ENCODE results near the gene NEK1.
"Not testable (repeated sequence)": the region's sequence is repeated elsewhere in the genome, so short reads cannot be mapped to it uniquely, and the experiment has no call there.

Gene NEK1

DNA sequence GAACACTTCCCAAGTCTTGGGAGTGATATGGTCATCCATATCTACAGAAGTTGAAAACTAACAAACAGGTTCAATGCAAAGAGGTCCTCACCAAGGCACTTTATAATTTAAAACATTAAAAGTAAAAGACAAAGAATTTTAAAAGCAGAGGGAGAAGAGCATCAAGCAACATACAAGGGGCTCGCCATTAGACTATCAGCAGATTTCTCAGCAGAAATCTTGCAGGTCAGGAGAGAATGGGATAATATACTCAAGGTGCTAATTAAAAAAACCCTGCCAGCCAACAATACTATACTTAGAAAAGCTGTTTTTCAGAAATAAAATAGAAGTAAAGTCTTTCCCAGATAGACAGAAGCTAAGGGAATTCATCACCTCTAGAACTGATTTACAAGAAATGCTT, 121.2 kb downstream of the NEK1 start:
- no peak for DNase-seq

DNA sequence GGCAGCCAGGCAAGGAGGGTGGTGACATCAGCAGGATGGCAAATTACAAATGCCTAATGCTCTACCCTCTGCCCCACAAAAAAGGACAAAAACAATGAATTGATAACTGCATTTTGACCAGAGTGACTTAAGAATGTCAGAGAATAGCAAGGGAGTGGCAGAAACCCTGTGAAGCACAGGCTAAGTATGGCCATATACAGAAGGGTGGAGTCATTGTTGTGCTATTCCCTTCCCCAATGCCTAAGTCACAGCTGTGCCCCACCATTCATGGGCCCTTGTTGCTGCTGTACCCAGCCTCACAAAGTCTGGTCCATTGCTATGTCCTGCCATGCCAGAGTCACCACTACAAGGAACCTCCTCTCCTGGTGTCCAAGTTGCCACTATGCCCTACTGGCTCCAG, 123.1 kb downstream of the NEK1 start:
- DNase-seq: no peak

DNA sequence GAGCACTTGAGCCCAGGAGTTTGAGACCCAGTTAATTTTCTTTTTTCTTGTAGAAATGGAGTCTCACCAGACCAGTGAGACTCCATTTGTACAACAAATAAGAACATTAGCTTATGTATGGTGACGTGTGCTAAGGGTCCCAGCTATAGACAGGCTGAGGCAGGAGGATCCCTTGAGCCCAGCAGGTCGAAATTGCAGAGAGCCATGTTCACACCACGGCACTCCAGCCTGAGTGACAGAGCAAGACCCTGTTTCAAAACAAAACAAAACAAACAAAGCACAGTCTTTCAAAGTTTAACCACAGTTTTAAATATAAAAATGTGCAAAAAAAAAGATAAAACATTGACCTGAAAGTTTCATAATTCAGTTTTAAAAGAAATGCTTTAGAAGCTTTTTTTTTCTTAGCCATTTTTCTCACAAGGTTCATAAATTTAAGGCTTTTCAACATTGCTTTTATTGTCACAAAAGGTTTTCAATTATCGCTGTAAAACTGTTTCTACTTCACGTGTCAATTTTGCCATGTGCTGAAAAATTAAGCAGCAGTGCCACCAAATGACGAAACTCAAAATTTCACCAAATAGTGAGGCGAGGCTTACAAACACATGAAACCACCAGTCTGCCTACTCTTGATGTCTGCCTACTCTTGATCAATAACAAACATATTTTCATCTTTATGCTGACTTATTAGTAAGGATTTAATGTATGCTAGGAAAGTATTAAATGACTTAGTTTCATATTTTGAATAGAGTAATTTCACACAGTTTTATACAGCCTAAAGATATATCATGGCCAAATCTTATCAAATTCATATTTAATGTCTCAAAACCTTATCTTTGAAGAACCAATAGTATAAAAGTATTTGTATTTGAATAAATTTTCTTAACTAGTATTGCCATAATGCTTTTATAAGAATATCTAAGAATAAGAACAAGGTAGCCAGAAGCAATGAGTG, 126.3 kb downstream of the NEK1 start:
- no peak for DNase-seq

DNA sequence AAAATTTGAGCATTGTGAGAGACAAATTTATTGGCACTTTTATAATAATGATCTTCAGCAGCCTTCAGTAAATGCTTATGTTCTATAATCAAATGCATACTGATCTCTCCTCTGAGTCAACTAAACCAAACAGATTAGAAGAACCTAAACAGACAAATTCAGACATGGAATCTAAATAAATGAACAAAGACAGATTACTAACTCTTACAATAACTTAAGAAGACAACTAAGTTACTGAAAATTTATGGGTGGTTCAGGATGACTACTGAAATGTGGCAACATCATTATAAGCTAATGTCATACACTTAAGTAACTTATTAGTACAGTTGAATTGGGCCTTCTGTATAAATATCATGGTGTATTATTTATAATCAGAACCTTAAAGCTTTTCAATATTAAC, 127.3 kb downstream of the NEK1 start:
- DNase-seq: no peak

DNA sequence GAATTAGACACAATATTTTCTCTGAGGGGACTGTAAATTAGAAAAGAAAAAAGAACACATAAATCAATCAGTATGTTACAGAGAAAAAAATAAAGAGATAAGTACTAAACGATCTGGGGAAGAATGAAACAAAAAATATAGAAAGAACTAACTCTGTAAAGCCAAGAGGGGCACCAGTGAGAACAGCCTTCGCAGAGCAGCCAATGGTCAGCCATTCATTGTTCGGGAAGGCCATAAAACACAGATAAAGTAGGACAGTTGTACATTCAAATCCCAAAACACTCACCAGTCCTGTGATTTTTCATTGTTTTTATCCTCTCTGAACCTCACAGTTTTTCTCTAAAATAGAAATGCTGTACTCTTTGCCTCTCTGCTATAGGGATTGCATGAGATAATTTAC, 127.9 kb downstream of the NEK1 start:
- DNase-seq: no peak

DNA sequence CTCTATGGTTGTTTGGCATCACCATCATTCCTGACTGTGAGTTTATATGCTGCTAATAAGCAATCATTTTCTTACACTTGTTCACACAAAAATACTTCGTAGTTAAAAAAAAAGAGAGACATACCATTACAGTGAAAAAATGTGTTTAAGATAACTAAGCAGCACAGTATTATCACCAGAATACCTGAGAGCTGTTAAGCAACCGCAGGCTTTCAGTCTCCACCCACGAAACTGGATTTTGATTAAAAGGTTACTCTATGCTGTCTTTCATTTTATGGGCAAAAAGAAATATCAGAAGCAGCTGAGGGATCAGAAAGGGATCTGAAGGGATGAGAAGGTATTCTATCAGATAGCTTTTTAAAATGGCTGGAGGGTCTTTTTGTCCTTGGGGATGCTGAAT, 148.3 kb downstream of the NEK1 start:
- no peak for DNase-seq

DNA sequence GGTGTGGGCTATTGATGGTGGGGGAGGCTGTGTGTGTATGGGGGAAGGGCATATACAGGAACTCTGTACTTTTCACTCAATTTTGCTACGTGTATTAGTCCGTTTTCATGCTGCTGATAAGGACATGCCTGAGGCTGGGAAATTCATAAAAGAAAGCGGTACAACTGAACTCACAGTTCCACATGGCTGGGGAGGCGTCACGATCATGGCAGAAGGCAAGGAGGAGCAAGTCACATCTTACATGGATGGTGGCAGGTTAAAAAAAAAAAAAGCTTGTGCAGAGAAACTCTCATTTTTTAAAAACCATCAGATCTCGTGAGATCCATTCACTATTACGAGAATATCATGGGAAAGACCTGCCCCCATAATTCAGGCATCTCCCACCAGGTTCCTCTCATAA, 152.3 kb downstream of the NEK1 start:
- no peak for DNase-seq

DNA sequence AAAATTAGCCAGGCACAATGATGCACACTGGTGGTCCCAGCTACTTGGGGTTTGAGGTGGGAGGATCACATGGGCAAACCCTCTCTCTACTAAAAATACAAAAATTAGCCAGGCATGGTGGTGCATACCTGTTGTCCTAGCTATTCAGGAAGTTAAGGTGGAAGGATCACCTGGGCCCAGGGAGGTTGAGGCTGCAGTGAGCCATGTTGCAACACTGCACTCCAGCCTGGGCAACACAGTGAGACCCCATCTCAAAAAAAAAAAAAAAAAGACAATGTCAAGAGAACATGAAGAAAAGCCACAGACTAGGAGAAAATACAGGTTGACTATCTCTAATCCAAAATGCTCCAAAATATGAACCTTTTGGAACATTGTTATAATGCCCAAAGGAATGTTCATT, 153.8 kb downstream of the NEK1 start:
- DNase-seq: no peak

DNA sequence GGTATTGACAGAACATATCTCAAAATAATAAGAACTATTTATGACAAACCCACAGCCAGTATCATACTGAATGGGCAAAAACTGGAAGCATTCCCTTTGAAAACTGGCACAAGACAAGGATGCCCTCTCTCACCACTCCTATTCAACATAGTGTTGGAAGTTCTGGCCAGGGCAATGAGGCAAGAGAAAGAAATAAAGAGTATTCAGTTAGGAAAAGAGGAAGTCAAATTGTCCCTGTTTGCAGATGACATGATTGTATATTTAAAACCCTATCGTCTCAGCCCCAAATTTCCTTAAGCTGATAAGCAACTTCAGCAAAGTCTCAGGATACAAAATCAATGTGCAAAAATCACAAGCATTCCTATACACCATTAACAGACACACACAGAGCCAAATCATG, 159.7 kb downstream of the NEK1 start:
- not testable (repeated sequence) for DNase-seq

DNA sequence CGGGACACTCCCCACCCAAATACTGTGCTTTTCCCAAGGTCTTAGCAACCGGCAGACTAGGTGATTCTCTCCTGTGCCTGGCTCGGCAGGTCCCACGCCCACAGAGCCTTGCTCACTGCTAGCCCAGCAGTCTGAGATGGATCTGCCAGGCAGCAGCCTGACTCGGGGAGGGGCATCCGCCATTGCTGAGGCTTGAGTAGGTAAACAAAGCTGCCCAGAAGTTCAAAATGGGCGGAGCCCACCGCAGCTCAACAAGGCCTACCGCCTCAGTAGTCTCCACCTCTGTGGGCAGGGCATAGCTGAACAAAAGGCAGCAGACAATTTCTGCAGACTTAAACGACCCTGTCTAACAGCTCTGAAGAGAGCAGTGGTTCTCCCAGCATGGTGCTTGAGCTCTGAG, 163.4 kb downstream of the NEK1 start:
- not testable (repeated sequence) for DNase-seq

DNA sequence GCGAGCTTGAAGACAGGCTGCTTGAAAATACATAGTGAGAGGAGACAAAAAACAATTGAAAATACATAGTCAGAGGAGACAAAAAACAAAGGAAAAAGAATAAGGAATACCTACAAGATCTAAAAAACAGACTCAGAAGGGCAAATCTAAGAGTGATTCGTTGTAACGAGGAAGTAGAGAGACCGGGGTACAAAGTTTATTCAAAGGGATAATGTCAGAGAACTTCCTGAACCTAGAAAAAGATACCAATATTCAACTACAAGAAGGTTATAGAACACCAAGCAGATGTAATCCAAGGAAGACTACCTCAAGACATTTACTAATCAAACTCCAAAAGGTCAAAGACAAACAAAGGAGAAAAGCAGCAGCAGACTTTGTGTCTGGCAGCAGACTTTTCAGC, 165.6 kb downstream of the NEK1 start:
- no peak for DNase-seq

DNA sequence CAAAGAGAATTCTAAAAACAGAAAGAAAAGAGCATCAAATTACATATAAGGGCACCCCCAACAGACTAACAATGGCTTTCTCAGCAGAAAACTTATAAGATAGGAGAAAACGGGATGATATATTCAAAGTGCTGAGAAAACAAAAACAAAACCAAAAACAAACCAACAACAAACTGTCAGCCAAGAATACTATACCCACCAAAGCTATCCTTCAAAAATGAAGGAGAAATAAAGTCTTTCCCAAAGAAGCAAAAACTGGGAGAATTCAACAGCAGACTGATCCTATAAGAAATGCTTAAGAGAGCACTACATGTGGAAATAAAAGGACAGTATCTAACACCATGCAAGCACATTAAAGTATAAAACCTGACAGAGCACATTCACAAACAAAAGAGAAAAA, 168.6 kb downstream of the NEK1 start:
- DNase-seq: no peak

DNA sequence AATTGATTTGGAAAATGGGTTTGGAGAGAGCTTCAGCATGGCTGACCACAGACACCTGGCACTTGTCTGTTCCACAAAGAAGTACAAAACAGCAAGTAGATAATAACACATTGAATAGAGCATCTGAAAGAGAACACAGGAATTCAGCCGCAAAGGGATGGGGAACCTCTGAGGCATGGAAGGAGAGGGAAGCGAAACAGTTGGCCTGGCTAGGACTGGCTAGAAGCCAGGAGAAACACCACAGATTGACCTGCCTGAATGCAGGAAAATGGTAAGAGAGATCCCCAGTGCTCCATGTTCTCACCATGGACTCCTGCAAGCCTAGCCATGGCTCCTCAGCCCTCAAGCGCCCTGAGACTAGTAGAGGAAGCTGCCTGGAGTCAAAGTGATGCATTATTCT, 171.9 kb downstream of the NEK1 start:
- no peak for DNase-seq

DNA sequence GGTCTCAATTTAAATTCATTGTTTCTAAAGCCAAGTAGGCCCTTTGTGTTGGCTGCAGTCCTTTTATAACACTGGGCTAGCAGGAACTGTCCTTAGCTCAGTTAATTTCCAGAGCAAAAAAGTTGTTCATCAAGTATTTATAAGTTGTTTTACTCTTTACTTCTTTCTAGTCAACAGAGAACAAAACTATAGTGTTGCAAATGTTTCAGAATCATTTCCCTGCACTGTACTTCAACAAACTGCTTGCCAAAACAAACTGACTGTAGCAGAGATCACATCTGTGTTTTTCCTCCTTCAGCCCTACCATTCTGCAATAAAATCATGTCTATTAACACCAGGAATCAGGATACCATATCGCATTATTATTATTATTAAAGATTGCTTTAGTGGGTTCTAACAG, 173.1 kb downstream of the NEK1 start:
- DNase-seq: no peak

DNA sequence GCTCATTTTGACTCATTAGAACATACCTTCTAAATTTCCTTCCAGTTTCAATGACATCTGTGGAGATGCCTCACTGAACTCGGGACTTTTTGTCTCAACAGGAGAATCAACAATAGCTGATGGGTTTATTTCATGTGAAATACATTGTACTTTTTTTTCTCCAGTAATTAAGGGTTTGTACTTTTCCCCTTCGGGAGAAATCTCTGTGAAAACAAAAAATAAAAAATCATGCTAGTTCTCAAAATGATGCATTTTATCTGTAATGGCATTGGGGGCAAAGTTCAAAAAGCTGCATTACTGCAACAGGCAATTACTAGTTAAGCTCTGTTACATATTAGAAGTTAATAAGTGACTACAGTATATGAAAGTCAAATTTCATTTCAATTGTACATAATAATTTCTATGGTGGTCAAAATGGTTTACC, 174.3 kb downstream of the NEK1 start:
- DNase-seq: no peak

DNA sequence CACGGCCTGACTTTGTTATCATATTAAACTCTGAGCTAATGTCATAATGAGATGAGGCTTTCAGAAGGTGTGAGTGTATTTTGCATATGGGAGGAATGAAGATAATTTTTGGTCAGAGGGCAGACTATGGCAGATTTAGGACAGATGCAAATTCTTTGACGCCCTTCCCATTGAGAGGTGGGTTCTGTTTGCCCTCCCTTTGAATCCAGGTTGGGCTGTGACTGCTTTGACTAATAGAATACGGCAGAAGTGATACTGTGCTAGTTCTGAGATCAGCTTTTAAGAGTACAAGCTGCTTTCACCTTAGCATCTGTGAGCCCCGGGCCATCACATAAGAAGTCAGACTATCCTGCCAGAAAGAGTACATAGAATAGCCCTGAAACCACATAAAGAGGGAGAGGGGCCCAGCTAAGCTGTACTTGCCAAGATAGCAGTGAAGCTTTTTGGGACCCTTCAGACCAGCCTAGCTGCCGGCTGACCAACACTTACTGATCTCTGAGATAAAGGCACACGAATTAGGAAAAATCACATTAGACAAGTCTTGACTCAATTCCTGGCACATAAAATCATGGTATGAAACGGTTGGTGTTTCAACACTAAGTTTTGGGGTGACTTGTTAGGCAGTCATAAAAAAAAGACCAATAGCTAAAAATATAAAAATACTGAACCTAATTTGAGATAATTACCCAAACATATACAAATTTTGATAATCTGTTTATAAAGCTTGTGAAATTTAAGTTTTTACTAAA, 174.9 kb downstream of the NEK1 start:
- DNase-seq: no peak

DNA sequence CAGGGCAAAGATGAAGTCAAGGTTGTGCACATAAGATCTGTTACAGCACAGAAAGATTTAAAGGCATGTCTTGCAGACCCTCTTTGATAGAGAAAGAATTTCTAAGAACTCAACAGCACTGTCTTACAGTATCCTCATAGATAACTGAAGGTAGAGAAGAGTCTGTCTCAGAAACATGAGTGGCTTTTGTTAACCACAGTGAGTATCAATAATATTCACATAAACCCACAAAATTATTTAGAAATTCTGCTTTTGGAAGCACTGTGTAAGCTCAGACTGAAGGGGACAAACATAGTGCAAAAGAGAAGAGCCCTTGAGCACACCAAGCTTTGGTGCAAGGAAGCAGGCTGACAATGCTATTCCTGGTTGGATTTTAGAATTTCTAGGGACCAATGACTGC, 175.6 kb downstream of the NEK1 start:
- DNase-seq: no peak

DNA sequence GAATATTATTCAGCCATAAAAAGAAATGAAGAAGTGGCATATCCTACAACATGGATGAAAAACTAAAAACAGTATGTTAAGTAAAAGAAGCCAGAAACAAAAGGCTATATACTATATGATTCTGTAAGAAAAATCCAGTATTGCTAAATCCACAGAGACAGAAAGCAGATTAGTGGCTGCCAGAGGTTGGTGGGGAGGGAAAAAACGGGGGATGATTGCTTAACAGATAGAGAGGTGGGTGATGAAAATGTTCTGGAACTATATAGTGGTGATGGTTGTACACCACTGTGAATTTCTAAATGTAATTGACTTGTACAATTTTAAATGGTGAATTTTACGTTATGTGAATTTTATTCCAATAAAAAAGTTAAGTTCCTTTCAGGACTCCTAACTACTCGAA, 184.0 kb downstream of the NEK1 start:
- DNase-seq: no peak

DNA sequence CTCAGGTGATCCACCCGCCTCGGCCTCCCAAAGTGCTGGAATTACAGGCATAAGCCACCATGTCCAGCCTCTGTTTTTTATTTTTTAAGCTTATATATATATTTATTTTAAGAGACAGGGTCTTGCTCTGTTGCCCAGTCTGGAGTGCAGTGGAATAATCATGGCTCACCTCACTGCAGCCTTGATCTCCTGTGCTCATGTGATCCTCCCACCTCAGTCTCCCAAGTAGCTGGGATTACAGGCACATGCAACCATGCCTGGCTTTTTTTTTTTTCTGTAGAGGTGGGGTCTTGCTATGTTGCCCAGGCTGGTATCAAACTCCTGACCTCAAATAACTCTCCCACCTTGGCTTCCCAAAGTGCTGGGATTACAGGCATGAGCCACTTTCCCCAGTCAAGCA, 184.7 kb downstream of the NEK1 start:
- DNase-seq: not testable (repeated sequence)

DNA sequence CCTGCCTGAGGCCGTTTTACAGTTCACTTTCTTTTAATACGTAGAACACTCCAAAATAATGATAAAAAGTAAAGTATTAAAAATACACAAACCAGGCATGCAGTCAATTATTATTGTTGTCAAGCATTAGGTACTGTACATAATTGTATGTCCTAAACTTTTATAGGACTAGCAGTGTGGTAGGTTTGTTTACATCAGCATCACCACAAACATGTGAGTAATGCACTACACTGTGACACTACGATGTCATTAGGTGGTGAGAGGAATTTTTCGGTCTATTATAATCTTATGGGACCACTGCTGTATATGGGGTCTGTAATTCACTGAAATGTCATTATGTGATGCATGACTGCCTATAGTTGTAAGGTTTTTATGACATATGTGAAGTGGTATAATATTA, 192.1 kb downstream of the NEK1 start:
- no peak for DNase-seq

DNA sequence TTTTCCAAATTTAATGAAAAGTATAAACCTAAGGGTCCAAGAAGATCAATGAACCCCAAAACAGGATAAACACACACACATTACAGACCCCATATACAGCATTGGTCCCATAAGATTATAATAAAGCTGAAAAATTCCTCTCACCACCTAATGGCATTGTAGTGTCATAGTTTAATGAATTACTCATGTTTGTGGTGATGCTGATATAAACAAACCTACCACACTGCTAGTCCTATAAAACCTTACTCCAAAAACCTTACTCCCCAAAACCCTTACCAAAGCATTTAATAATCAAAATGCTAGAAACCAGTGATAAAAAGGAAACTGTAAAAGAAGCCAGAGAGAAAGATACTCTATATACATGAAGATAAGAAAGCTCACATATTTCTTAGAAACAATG, 193.5 kb downstream of the NEK1 start:
- DNase-seq: no peak

DNA sequence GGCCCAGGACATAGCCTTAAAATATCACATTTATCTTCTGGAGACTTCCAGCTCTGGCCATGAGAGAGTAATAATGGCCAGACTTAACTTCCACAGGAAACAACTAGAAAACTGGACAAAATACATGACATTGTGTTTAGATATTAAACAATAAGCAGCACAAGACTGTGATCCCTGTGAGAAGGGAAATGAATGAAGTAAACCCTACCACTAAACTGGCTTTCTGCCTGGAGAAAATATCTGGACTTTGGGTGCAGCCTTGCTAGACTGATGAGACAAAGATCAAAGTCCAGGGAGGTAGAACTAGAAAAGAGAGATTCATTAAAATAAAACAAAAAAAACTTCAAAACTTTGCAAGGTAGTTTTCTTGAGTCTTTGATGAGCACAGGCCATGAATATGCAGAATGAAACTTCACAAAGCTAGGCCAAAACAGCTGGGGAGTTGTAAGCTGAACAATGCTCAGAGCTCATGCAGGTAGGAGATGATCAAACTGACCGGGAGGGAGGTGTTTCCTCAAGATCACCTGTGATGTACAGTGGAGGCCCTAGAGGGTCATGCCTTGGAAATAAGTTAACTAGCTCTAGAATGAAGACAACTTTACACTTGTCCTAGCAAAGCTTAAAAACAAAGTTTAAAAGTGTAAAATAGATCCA, 194.6 kb downstream of the NEK1 start:
- no peak for DNase-seq

DNA sequence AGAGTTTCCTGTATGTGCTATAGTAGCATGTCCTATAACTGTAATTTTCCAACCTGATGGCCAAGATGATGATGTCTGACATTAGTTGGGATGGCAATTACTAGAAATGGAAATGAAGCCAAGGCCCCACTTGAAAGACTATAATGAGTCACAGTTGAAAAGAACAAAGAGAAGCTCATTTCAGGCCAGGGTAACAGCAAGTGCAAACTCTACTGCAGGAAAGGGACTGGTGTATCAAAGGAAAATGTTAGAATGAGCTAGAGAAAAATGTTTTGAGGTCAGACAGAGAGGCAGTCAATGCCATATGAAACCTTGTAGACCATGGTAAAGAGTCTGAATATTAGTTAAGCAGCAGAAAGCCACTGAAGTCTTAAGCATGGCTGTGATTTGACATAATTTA, 195.4 kb downstream of the NEK1 start:
- no peak for DNase-seq

DNA sequence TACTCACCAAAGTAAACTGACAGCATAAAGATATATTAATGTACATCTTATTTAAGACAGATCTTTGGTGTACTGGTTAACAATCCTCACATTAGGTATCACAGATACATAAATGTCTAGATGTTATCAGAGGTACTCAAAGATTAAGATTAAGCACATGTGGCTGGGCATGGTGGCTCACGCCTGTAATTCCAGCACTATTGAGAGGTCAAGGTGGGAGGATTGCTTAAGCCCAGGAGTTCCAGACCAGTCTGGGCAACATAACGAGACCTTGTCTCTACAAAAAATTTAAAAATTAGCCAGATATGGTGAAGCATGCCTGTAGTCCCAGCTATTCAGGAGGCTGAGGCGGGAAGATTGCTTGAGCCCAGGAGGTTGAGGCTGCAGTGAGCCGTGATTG, 195.9 kb downstream of the NEK1 start:
- no peak for DNase-seq

Measured in stimulated activated naive CD4-positive, alpha-beta T cell treated with Interleukin-2 at 50 U/mL for 16 hours (primary cell).